A549 (cell line): ENCODE results near the gene TMEM238. TPM values are rescaled to one million over a fixed set of nuclear protein-coding genes. Genes with fewer than 3 reads are reported as not detected.

ENCODE experiments used
- ATAC-seq, 2 experiments: fragments of 200-7000 bp in 1 of 2; fragments of >200 bp in 1 of 2; cut with Nextera tagmentation in 1 of 2; cut with Tn5 transposase in 1 of 2; 3 replicates each; pipeline versions ENCODE4 v1.8.0 to v1.9.1; 2018 to 2020; ENCODE audit warnings: mild to moderate bottlenecking in 1 of 2, moderate library complexity in 1 of 2
- CTCF ChIA-PET: fragments of 300-600 bp; sonication (Branson Sonifier 250); formaldehyde crosslinking; extraction: SDS; loops from one replicate; lab custom pipeline; 2021; ENCODE audit warnings: antibody characterized with exemption, inconsistent platforms; lab: Yijun Ruan, JAX
- POLR2A ChIA-PET: fragments of 350-600 bp; formaldehyde crosslinking; extraction: SDS; loops from one replicate; lab custom pipeline; 2021; ENCODE audit warnings: antibody characterized with exemption, inconsistent platforms; lab: Yijun Ruan, JAX
- DNase-seq, 2 experiments: peaks; one replicate each; pipeline versions ENCODE4 v3.0.0 to v3.0.0-alpha.2; 2011 to 2016; ENCODE audit warnings: low read depth in 1 of 2, low spot score in 1 of 2
- FAIRE-seq: peaks from 2 replicates; lab custom pipeline; 2011; peaks lifted over from hg19 to GRCh38; lab: Jason Lieb, UNC
- H3K27ac ChIP-seq, 2 experiments: fragments of >200 bp; sonication (Bioruptor Twin); formaldehyde crosslinking; 3 replicates each; pipeline ENCODE4 v1.5.1; 2016 to 2017
- H3K4me1 ChIP-seq: fragments of >200 bp; sonication (Bioruptor Twin); formaldehyde crosslinking; 3 replicates; pipeline ENCODE4 v1.6.1; 2016
- H3K4me2 ChIP-seq: fragments of >200 bp; sonication (Bioruptor Twin); formaldehyde crosslinking; 3 replicates; pipeline ENCODE4 v1.6.1; 2016
- H3K4me3 ChIP-seq: fragments of >200 bp; sonication (Bioruptor Twin); formaldehyde crosslinking; 3 replicates; pipeline ENCODE4 v1.5.1; 2016
- H3K9me3 ChIP-seq: fragments of >200 bp; sonication (Bioruptor Twin); formaldehyde crosslinking; 3 replicates; pipeline ENCODE4 v1.6.1; 2016
- BHLHE40 ChIP-seq: IDR thresholded peaks from 2 replicates; pipeline ENCODE4 v1.6.1; 2012; ENCODE audit warnings: low read depth, low read length, inconsistent platforms
- JUN ChIP-seq, 2 experiments: fragments of >200 bp; sonication (Bioruptor Twin); formaldehyde crosslinking; IDR thresholded peaks; 2 replicates in 1 of 2; 3 replicates in 1 of 2; pipeline ENCODE4 v1.6.1; 2016 to 2017
- JUNB ChIP-seq: fragments of >200 bp; sonication (Bioruptor Twin); formaldehyde crosslinking; IDR thresholded peaks from 2 replicates; pipeline ENCODE4 v1.6.1; 2016
- MAFK ChIP-seq: fragments of 450-650 bp; IDR thresholded peaks from 2 replicates; pipeline ENCODE4 v1.6.1; 2014; ENCODE audit not compliant: partially characterized antibody
- MAZ ChIP-seq: fragments of 150-350 bp; IDR thresholded peaks from 2 replicates; pipeline ENCODE4 v1.6.1; 2014; ENCODE audit warnings: antibody characterized with exemption, low read depth, low read length, borderline replicate concordance
- NPAS2 ChIP-seq: fragments of 250-450 bp; sonication (Bioruptor Pico); IDR thresholded peaks from 2 replicates; pipeline ENCODE4 v1.8.0; 2022; ENCODE audit warnings: mild to moderate bottlenecking, moderate library complexity, borderline replicate concordance
- PHF8 ChIP-seq: fragments of 200-600 bp; sonication (generic); IDR thresholded peaks from 2 replicates; pipeline ENCODE4 v1.6.1; 2016; ENCODE audit warnings: low read depth, mild to moderate bottlenecking, antibody characterized with exemption, moderate library complexity, borderline replicate concordance
- POLR2A ChIP-seq: IDR thresholded peaks from 2 replicates; pipeline ENCODE4 v1.6.1; 2012; ENCODE audit warnings: mild to moderate bottlenecking, low read length
- POLR2AphosphoS2 ChIP-seq: conservative IDR thresholded peaks from 2 replicates; pipeline ENCODE4 v1.6.1; 2012; ENCODE audit warnings: low read length, improper control_type of control experiment, inconsistent platforms
- RAD21 ChIP-seq, 2 experiments: fragments of >200 bp in 1 of 2; sonication (Bioruptor Twin) in 1 of 2; formaldehyde crosslinking in 1 of 2; IDR thresholded peaks in 1 of 2; conservative IDR thresholded peaks in 1 of 2; 2 replicates in 1 of 2; 3 replicates in 1 of 2; pipeline ENCODE4 v1.6.1; 2012 to 2018; ENCODE audit warnings: inconsistent platforms in 1 of 2
- RCOR1 ChIP-seq: fragments of 150-350 bp; IDR thresholded peaks from 2 replicates; pipeline ENCODE4 v1.6.1; 2014; ENCODE audit warnings: antibody characterized with exemption, low read length, low read depth
- RFX5 ChIP-seq: fragments of 450-650 bp; IDR thresholded peaks from 2 replicates; pipeline ENCODE4 v1.7.1; 2014; ENCODE audit warnings: antibody characterized with exemption, mild to moderate bottlenecking, moderate library complexity
- SMC3 ChIP-seq: fragments of >200 bp; sonication (Bioruptor Twin); formaldehyde crosslinking; IDR thresholded peaks from 3 replicates; pipeline ENCODE4 v1.6.1; 2018; ENCODE audit warnings: inconsistent platforms
- SREBF2 ChIP-seq: fragments of 450-650 bp; IDR thresholded peaks from 2 replicates; pipeline ENCODE4 v1.6.1; 2014; ENCODE audit warnings: mild to moderate bottlenecking, moderate library complexity
- ZFP36 ChIP-seq: fragments of 450-650 bp; IDR thresholded peaks from 2 replicates; pipeline ENCODE4 v1.6.1; 2014; ENCODE audit warnings: borderline replicate concordance; ENCODE audit not compliant: partially characterized antibody
- WGBS: methylation state at CpG from one replicate; pipeline ENCODE4 v1.1.6; 2017; ENCODE audit errors: missing lambda C conversion rate; 5-methylcytosine and 5-hydroxymethylcytosine counted together
- polyA plus RNA-seq, 4 experiments: library from polyadenylated mRNA; depleted of rRNA in 3 of 4; stranded (reverse); fragments of >200 nt; fragmentation: RNase III in 1 of 4; extraction: RNeasy Plus Mini Kit Qiagen cat#74134 plus additional on column Dnase treatment in 1 of 4; gene quantifications; 2 replicates in 3 of 4; 3 replicates in 1 of 4; pipeline ENCODE4 v1.2.3, GENCODE V29; 2011 to 2017
- TF ChIP-seq, protein P1 (sequence below): fragments of 450-650 bp; IDR thresholded peaks from 2 replicates; pipeline ENCODE4 v1.6.1; 2014; ENCODE audit warnings: antibody characterized with exemption
- TF ChIP-seq, protein P2 (sequence below): fragments of 250-450 bp; sonication (Bioruptor Pico); IDR thresholded peaks from 2 replicates; pipeline ENCODE4 v1.5.0; 2020; ENCODE audit warnings: low read depth, mild to moderate bottlenecking, moderate library complexity
- TF ChIP-seq, protein P3 (sequence below): IDR thresholded peaks from 2 replicates; pipeline ENCODE4 v1.6.1; 2012
- TF ChIP-seq, protein P4 (sequence below): fragments of 150-350 bp; IDR thresholded peaks from 2 replicates; pipeline ENCODE4 v1.6.1; 2014; ENCODE audit warnings: low read depth, mild to moderate bottlenecking, low read length
- TF ChIP-seq, protein P5 (sequence below): fragments of 250-450 bp; sonication (Bioruptor Pico); IDR thresholded peaks from 2 replicates; pipeline ENCODE4 v1.5.0; 2021; ENCODE audit warnings: mild to moderate bottlenecking, moderate library complexity, borderline replicate concordance

Gene TMEM238
- polyA plus RNA-seq, 2 of the 4 experiments (the other 2 are of a cell fraction) = 0.70 to 2.5 TPM

DNA sequence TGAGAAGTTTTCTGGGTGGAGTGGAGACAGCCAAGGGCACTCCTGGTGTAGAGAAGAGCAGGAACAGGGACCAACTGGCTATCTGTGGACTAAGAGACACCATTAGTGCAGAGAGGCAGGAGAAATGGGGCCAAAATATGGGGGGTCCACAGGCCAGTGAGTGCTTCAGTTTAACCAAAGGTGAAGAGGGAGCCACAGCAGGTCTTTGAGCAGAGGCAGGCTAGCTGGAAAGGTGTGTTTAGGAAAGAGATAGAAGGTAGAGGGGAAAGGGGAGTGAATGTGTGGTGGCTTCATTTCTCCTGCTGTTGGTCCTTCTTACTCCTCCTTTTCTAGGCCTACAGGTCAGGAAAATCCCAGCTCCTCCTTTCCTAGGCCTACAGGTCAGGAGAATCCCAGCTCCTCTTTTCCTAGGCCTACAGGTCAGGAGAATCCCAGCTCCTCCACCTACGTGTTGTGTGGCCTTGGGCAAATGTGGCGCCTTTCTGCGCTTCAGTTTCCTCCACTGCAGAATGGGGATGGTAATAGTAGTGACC, 1.5 kb downstream of the TMEM238 start:
- Histone ChIP-seq H3K9me3 (peaks cover 6% of the 10 kb centered on the region; the same call in 2 of the 3 replicates), H3K4me2 (peak overlapping the region; percentile 92), H3K4me3 (no peak overlapping the region), H3K4me1 (peaks cover 40% of the 10 kb centered on the region), H3K27ac (peak overlapping the region; percentile 89 to 99; a peak in 5 of 6 replicates)
- FAIRE-seq = no peak
- no peak for DNase-seq
- 97% methylated on average over 3 of the region's 3 CpGs for WGBS
- CTCF ChIA-PET = interaction anchor here (0.6 to 3.2 kb wide), 32 partner anchors 9 to 249 kb away, joined by 3 to 62 read pairs (median 7); partner anchors contain the start of genes DNAAF3, GARIN5B, HSPBP1 and IL11
- POLR2A ChIA-PET = interaction anchor here (0.6 to 0.8 kb wide), 2 partner anchors 9 to 920 kb away, joined by 3 to 7 read pairs; no protein-coding TSS in a partner anchor
- TF ChIP-seq, protein P1, sequence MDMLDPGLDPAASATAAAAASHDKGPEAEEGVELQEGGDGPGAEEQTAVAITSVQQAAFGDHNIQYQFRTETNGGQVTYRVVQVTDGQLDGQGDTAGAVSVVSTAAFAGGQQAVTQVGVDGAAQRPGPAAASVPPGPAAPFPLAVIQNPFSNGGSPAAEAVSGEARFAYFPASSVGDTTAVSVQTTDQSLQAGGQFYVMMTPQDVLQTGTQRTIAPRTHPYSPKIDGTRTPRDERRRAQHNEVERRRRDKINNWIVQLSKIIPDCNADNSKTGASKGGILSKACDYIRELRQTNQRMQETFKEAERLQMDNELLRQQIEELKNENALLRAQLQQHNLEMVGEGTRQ = no peak
- TF ChIP-seq SMC3 = no peak
- TF ChIP-seq, protein P2, sequence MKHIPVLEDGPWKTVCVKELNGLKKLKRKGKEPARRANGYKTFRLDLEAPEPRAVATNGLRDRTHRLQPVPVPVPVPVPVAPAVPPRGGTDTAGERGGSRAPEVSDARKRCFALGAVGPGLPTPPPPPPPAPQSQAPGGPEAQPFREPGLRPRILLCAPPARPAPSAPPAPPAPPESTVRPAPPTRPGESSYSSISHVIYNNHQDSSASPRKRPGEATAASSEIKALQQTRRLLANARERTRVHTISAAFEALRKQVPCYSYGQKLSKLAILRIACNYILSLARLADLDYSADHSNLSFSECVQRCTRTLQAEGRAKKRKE (CRISPR knock-in tag) = no peak
- TF ChIP-seq ZFP36 = peak; percentile 34
- no peak for ATAC-seq

DNA sequence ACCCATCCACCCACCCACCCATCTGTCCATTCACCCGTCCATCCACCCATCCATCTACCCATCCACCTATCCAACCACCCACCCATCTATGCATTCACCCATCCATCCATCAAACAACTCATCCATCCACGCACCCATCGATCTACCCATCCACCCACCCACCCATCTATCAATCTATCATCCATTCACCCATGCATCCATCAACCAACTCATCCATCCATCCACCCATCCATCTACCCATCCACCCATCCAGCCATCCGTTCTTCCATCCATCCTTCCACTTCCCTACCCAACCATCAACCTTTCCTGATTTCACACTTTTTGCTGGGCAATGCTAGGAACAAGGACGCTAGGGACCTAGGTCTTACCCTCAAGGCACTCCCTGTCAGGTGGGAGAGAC, 2.1 kb downstream of the TMEM238 start:
- Histone ChIP-seq H3K4me2 (no peak overlapping the region), H3K9me3 (peaks cover 6% of the 10 kb centered on the region; the same call in 2 of the 3 replicates), H3K4me1 (peaks cover 45% of the 10 kb centered on the region), H3K27ac (peak overlapping the region in 1 of 2 experiments; percentile 99; a peak in 3 of 6 replicates), H3K4me3 (no peak overlapping the region)
- DNase-seq = no peak
- no peak for FAIRE-seq
- WGBS = 95% methylated on average over 5 of the region's 5 CpGs
- TF ChIP-seq JUNB = no peak
- no peak for TF ChIP-seq JUN (IDR thresholded peaks at IDR 0.05)
- TF ChIP-seq NPAS2 (CRISPR knock-in tag) = no peak
- no peak for TF ChIP-seq PHF8
- TF ChIP-seq RAD21 (conservative IDR thresholded peaks at IDR 0.05 in 1 of 2, IDR thresholded peaks at IDR 0.05 in 1 of 2) = no peak
- TF ChIP-seq, protein P3, sequence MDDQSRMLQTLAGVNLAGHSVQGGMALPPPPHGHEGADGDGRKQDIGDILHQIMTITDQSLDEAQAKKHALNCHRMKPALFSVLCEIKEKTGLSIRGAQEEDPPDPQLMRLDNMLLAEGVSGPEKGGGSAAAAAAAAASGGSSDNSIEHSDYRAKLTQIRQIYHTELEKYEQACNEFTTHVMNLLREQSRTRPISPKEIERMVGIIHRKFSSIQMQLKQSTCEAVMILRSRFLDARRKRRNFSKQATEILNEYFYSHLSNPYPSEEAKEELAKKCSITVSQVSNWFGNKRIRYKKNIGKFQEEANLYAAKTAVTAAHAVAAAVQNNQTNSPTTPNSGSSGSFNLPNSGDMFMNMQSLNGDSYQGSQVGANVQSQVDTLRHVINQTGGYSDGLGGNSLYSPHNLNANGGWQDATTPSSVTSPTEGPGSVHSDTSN = no peak
- TF ChIP-seq BHLHE40 = no peak
- no peak for TF ChIP-seq MAZ
- TF ChIP-seq RFX5 = no peak
- TF ChIP-seq RCOR1 = no peak
- TF ChIP-seq MAFK = no peak
- TF ChIP-seq, protein P4, sequence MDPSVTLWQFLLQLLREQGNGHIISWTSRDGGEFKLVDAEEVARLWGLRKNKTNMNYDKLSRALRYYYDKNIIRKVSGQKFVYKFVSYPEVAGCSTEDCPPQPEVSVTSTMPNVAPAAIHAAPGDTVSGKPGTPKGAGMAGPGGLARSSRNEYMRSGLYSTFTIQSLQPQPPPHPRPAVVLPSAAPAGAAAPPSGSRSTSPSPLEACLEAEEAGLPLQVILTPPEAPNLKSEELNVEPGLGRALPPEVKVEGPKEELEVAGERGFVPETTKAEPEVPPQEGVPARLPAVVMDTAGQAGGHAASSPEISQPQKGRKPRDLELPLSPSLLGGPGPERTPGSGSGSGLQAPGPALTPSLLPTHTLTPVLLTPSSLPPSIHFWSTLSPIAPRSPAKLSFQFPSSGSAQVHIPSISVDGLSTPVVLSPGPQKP = no peak
- no peak for TF ChIP-seq SREBF2
- TF ChIP-seq, protein P5, sequence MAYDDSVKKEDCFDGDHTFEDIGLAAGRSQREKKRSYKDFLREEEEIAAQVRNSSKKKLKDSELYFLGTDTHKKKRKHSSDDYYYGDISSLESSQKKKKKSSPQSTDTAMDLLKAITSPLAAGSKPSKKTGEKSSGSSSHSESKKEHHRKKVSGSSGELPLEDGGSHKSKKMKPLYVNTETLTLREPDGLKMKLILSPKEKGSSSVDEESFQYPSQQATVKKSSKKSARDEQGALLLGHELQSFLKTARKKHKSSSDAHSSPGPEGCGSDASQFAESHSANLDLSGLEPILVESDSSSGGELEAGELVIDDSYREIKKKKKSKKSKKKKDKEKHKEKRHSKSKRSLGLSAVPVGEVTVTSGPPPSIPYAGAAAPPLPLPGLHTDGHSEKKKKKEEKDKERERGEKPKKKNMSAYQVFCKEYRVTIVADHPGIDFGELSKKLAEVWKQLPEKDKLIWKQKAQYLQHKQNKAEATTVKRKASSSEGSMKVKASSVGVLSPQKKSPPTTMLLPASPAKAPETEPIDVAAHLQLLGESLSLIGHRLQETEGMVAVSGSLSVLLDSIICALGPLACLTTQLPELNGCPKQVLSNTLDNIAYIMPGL = no peak
- TF ChIP-seq POLR2AphosphoS2 = no peak
- no peak for TF ChIP-seq POLR2A
- no peak for ATAC-seq
- ChIA-PET CTCF (interaction anchor here (0.7 to 1.5 kb wide), 3 partner anchors 11 to 123 kb away, joined by 3 to 7 read pairs (median 4); partner anchors contain the start of genes IL11 and TMEM150B), POLR2A (interaction anchor here (0.8 kb wide), 1 partner anchor 8 kb away, joined by 3 read pairs; no protein-coding TSS in a partner anchor)
